GM12878 (cell line): ENCODE results near the gene KLK13. TPM values are rescaled to one million over a fixed set of nuclear protein-coding genes. Genes with fewer than 3 reads are reported as not detected.

Experiments used
- ATAC-seq: fragments of 200-7000 bp; cut with Tn5 transposase; 3 replicates; pipeline ENCODE4 v1.9.1; 2020; ENCODE audit warnings: mild to moderate bottlenecking, moderate library complexity
- BruUV-seq: library from RNA; stranded (reverse); fragments of 400-500 nt; replicated peaks from 2 replicates; lab custom pipeline; 2021; lab: Mats Ljungman, UMichigan
- CTCF ChIA-PET: fragments of 300-600 bp; sonication (Branson Sonifier 250); formaldehyde crosslinking; extraction: SDS; loops from one replicate; lab custom pipeline; 2021; ENCODE audit warnings: inconsistent platforms; lab: Yijun Ruan, JAX
- POLR2A ChIA-PET: fragments of 350-600 bp; formaldehyde crosslinking; extraction: SDS; loops from one replicate; lab custom pipeline; 2021; ENCODE audit warnings: inconsistent platforms; lab: Charles Lee
- RAD21 ChIA-PET: fragments of 300-600 bp; sonication (Branson Sonifier 250); formaldehyde crosslinking; loops from one replicate; lab custom pipeline; 2023; ENCODE audit warnings: antibody characterized with exemption; ENCODE audit not compliant: unreplicated experiment; lab: Charles Lee
- SMC1A ChIA-PET: fragments of 300-600 bp; sonication (Branson Sonifier 250); formaldehyde crosslinking; loops from one replicate; lab custom pipeline; 2023; ENCODE audit not compliant: unreplicated experiment, uncharacterized antibody; lab: Charles Lee
- DNase-seq: peaks from one replicate; pipeline ENCODE4 v3.0.0-alpha.2; 2011; ENCODE audit warnings: low read depth, low spot score
- FAIRE-seq: peaks from 3 replicates; lab custom pipeline; 2011; peaks lifted over from hg19 to GRCh38; lab: Jason Lieb, UNC
- H2AFZ ChIP-seq: 2 replicates; pipeline ENCODE4 v1.6.0; 2011; ENCODE audit warnings: low read depth, low read length, control low read depth; ENCODE audit not compliant: control insufficient read depth
- H3K27ac ChIP-seq: 2 replicates; pipeline ENCODE4 v1.5.1; 2011; ENCODE audit warnings: control low read depth; ENCODE audit not compliant: control insufficient read depth, insufficient read depth
- H3K27me3 ChIP-seq, 2 experiments: replicated peaks in 1 of 2; 2 replicates each; pipeline versions ENCODE4 v1.6.0 to v1.6.1; 2011; ENCODE audit warnings: low read length in 1 of 2; ENCODE audit not compliant: control insufficient read depth in 2 of 2, insufficient read depth in 2 of 2
- H3K36me3 ChIP-seq, 2 experiments: 2 replicates each; pipeline ENCODE4 v1.5.1; 2011; ENCODE audit warnings: low read length in 1 of 2; ENCODE audit not compliant: control insufficient read depth in 2 of 2, insufficient read depth in 2 of 2
- H3K4me1 ChIP-seq: 2 replicates; pipeline ENCODE4 v1.6.1; 2011; ENCODE audit warnings: mild to moderate bottlenecking, low read length, moderate library complexity, mixed read lengths; ENCODE audit not compliant: control insufficient read depth, insufficient read depth
- H3K4me2 ChIP-seq: 2 replicates; pipeline ENCODE4 v1.6.0; 2011; ENCODE audit warnings: control low read depth; ENCODE audit not compliant: control insufficient read depth, insufficient read depth
- H3K4me3 ChIP-seq: fragments of 200-600 bp; sonication (generic); 2 replicates; pipeline ENCODE4 v1.5.1; 2016
- H3K79me2 ChIP-seq: 2 replicates; pipeline ENCODE4 v1.6.0; 2011; ENCODE audit warnings: low read length; ENCODE audit not compliant: control insufficient read depth, insufficient read depth
- H3K9ac ChIP-seq: 2 replicates; pipeline ENCODE4 v1.8.0; 2011; ENCODE audit warnings: low read length, control low read depth, mixed read lengths; ENCODE audit not compliant: control insufficient read depth, insufficient read depth
- H3K9me3 ChIP-seq: replicated peaks from 3 replicates; pipeline ENCODE4 v1.5.1; 2011; ENCODE audit warnings: mild to moderate bottlenecking, low read length; ENCODE audit not compliant: control insufficient read depth, insufficient read depth
- H4K20me1 ChIP-seq: 2 replicates; pipeline ENCODE4 v1.6.0; 2011; ENCODE audit not compliant: control insufficient read depth, insufficient read depth
- BRCA1 ChIP-seq: IDR thresholded peaks from 2 replicates; pipeline ENCODE4 v1.6.1; 2011; ENCODE audit warnings: low read depth, low read length, improper control_type of control experiment
- CBFB ChIP-seq: IDR thresholded peaks from 2 replicates; pipeline ENCODE4 v1.6.1; 2016; ENCODE audit warnings: antibody characterized with exemption, low read depth
- CHD2 ChIP-seq: IDR thresholded peaks from 2 replicates; pipeline ENCODE4 v1.6.1; 2011; ENCODE audit warnings: low read depth, low read length, improper control_type of control experiment, borderline replicate concordance
- HSF1 ChIP-seq: fragments of 150-350 bp; IDR thresholded peaks from 2 replicates; pipeline ENCODE4 v1.6.1; 2014; ENCODE audit warnings: mild to moderate bottlenecking, low read depth, low read length
- MEF2A ChIP-seq: IDR thresholded peaks from 2 replicates; pipeline ENCODE4 v1.6.1; 2011; ENCODE audit warnings: low read depth, mild to moderate bottlenecking, low read length, moderate library complexity; ENCODE audit not compliant: insufficient read depth
- NBN ChIP-seq: fragments of 450-650 bp; IDR thresholded peaks from 2 replicates; pipeline ENCODE4 v1.6.1; 2016
- NR2C1 ChIP-seq: fragments of 450-650 bp; IDR thresholded peaks from 2 replicates; pipeline ENCODE4 v1.6.1; 2017; ENCODE audit warnings: antibody characterized with exemption, mild to moderate bottlenecking, moderate library complexity
- NR2C2 ChIP-seq: IDR thresholded peaks from 2 replicates; pipeline ENCODE4 v1.6.1; 2011; ENCODE audit warnings: borderline replicate concordance, low read depth; ENCODE audit not compliant: control insufficient read depth, insufficient read length
- SMAD1 ChIP-seq: fragments of 450-650 bp; IDR thresholded peaks from 2 replicates; pipeline ENCODE4 v1.6.1; 2018; ENCODE audit warnings: mild to moderate bottlenecking, low read depth; ENCODE audit not compliant: partially characterized antibody
- SRF ChIP-seq, 2 experiments: IDR thresholded peaks; 2 replicates each; pipeline ENCODE4 v1.6.1; 2011; ENCODE audit warnings: low read depth in 2 of 2, low read length in 2 of 2, mild to moderate bottlenecking in 1 of 2, moderate library complexity in 1 of 2
- ZBED1 ChIP-seq: IDR thresholded peaks from 2 replicates; pipeline ENCODE4 v1.6.1; 2016; ENCODE audit warnings: borderline replicate concordance
- WGBS: methylation state at CpG from one replicate; pipeline ENCODE4 v1.1.6; 2016; ENCODE audit warnings: low lambda C conversion rate; ENCODE audit not compliant: insufficient replicate concordance, insufficient coverage; ENCODE audit errors: missing lambda C conversion rate; 5-methylcytosine and 5-hydroxymethylcytosine counted together
- in situ Hi-C: fragments of 300-500 bp; cut with MboI; formaldehyde crosslinking; loops from 9 replicates; pipeline ENCODE4 v1.14.3; 2018; ENCODE audit warnings: mixed read lengths
- intact Hi-C: fragments of 100-400 bp; cut with micrococcal nuclease; formaldehyde crosslinking; loops from one replicate; pipeline ENCODE4 v1.14.2; 2022; ENCODE audit not compliant: unreplicated experiment
- polyA plus RNA-seq, 11 experiments: library from polyadenylated mRNA; depleted of rRNA in 4 of 11; unstranded in 6 of 11; stranded (reverse) in 5 of 11; fragments of >200 nt; fragmentation: Nextera tagmentation in 4 of 11; fragmentation: Illumina TruSeq in 1 of 11; extraction: Ambion mirVana in 4 of 11; extraction: Trizol in 1 of 11; gene quantifications; 1 replicate in 1 of 11; 2 replicates in 10 of 11; pipeline versions ENCODE4 v1.2.1 to v1.2.3, GENCODE V29; 2011 to 2016; ENCODE audit warnings: inconsistent platforms in 2 of 11, missing spikeins in 2 of 11, low read depth in 1 of 11
- total RNA-seq, 4 experiments: library from RNA; depleted of rRNA in 3 of 4; stranded (reverse); fragments of >200 nt in 3 of 4; fragmentation: Illumina TruSeq in 1 of 4; extraction: Trizol in 1 of 4; gene quantifications; 2 replicates each; pipeline versions ENCODE4 v1.2.1 to v1.2.3, GENCODE V29; 2013 to 2021
- TF ChIP-seq, protein P1 (sequence below): IDR thresholded peaks from 2 replicates; pipeline ENCODE4 v1.6.1; 2012; ENCODE audit warnings: low read depth, low read length, improper control_type of control experiment
- TF ChIP-seq, protein P2 (sequence below): fragments of 450-650 bp; conservative IDR thresholded peaks from 2 replicates; pipeline ENCODE4 v1.6.1; 2017; ENCODE audit warnings: mild to moderate bottlenecking, moderate library complexity
- TF ChIP-seq, protein P3 (sequence below): fragments of 450-650 bp; formaldehyde crosslinking; IDR thresholded peaks from 2 replicates; pipeline ENCODE4 v1.4.0; 2020; ENCODE audit warnings: mild to moderate bottlenecking, moderate library complexity

KLK13 gene
- total and polyA plus RNA-seq, 10 of the 15 experiments (the other 5 are each of a cell fraction or from before 2014, with no cell fraction given): not detected

- ChIA-PET CTCF (no interaction called here), SMC1A (no interaction called here), POLR2A (no interaction called here), RAD21 (no interaction called here)
- Histone ChIP-seq H3K79me2 (peaks cover 13% of the 10 kb centered on the region), H4K20me1 (no peaks in the 10 kb centered on the region), H3K4me1 (no peaks in the 10 kb centered on the region; the same call in 1 of the 2 replicates), H3K4me3 (no peak overlapping the region), H3K9me3 (no peaks in the 10 kb centered on the region), H3K36me3 (peaks cover 4 to 8% of the 10 kb centered on the region in 2 experiments; a peak in 3 of 4 replicates), H3K27me3 (no peaks in the 10 kb centered on the region), H2AFZ (no peak overlapping the region), H3K9ac (no peak overlapping the region), H3K4me2 (no peak overlapping the region), H3K27ac (no peak overlapping the region)
- intact Hi-C loops (no loop called here), in situ Hi-C loops (loop anchor here (10.0 kb wide), 1 partner anchor 1078 kb away; the partner anchor contains the start of genes VRK3 and ZNF473)
- no peak for ATAC-seq
- no TSS peak for BruUV-seq
- DNase-seq: no peak
- no peak for TF ChIP-seq CHD2
- TF ChIP-seq HSF1: no peak
- no peak for TF ChIP-seq SRF (IDR thresholded peaks at IDR 0.05; ENCODE audit: low read depth in 2 of 2, low read length in 2 of 2)
- TF ChIP-seq, protein P1, sequence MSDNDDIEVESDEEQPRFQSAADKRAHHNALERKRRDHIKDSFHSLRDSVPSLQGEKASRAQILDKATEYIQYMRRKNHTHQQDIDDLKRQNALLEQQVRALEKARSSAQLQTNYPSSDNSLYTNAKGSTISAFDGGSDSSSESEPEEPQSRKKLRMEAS: no peak
- TF ChIP-seq NBN: no peak
- no peak for TF ChIP-seq NR2C1
- TF ChIP-seq BRCA1: no peak
- TF ChIP-seq MEF2A: no peak
- TF ChIP-seq NR2C2: no peak
- TF ChIP-seq CBFB: no peak
- TF ChIP-seq, protein P2, sequence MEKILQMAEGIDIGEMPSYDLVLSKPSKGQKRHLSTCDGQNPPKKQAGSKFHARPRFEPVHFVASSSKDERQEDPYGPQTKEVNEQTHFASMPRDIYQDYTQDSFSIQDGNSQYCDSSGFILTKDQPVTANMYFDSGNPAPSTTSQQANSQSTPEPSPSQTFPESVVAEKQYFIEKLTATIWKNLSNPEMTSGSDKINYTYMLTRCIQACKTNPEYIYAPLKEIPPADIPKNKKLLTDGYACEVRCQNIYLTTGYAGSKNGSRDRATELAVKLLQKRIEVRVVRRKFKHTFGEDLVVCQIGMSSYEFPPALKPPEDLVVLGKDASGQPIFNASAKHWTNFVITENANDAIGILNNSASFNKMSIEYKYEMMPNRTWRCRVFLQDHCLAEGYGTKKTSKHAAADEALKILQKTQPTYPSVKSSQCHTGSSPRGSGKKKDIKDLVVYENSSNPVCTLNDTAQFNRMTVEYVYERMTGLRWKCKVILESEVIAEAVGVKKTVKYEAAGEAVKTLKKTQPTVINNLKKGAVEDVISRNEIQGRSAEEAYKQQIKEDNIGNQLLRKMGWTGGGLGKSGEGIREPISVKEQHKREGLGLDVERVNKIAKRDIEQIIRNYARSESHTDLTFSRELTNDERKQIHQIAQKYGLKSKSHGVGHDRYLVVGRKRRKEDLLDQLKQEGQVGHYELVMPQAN: no peak
- TF ChIP-seq, protein P3, sequence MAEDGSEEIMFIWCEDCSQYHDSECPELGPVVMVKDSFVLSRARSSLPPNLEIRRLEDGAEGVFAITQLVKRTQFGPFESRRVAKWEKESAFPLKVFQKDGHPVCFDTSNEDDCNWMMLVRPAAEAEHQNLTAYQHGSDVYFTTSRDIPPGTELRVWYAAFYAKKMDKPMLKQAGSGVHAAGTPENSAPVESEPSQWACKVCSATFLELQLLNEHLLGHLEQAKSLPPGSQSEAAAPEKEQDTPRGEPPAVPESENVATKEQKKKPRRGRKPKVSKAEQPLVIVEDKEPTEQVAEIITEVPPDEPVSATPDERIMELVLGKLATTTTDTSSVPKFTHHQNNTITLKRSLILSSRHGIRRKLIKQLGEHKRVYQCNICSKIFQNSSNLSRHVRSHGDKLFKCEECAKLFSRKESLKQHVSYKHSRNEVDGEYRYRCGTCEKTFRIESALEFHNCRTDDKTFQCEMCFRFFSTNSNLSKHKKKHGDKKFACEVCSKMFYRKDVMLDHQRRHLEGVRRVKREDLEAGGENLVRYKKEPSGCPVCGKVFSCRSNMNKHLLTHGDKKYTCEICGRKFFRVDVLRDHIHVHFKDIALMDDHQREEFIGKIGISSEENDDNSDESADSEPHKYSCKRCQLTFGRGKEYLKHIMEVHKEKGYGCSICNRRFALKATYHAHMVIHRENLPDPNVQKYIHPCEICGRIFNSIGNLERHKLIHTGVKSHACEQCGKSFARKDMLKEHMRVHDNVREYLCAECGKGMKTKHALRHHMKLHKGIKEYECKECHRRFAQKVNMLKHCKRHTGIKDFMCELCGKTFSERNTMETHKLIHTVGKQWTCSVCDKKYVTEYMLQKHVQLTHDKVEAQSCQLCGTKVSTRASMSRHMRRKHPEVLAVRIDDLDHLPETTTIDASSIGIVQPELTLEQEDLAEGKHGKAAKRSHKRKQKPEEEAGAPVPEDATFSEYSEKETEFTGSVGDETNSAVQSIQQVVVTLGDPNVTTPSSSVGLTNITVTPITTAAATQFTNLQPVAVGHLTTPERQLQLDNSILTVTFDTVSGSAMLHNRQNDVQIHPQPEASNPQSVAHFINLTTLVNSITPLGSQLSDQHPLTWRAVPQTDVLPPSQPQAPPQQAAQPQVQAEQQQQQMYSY (CRISPR knock-in tag): no peak
- no peak for TF ChIP-seq ZBED1
- TF ChIP-seq SMAD1: no peak
- FAIRE-seq: no peak
- 98% methylated on average over 7 of the region's 7 CpGs for WGBS
These were observed 38.1 kb upstream of the KLK13 start for GRCh38 chr19:51102991-51103390.
